Keratinocyte (primary cell): Measurements from ENCODE around the gene C7orf25. TPM values are rescaled to one million over a fixed set of nuclear protein-coding genes. Genes with fewer than 3 reads are reported as not detected.

ENCODE experiments used
- DNase-seq: peaks from one replicate; pipeline ENCODE4 v3.0.0-alpha.2; 2011; ENCODE audit warnings: low read depth, missing footprints, low spot score
- FAIRE-seq: peaks from 2 replicates; lab custom pipeline; 2011; peaks lifted over from hg19 to GRCh38; lab: Jason Lieb, UNC
- H2AFZ ChIP-seq: 2 replicates; pipeline ENCODE4 v1.6.0; 2012; ENCODE audit warnings: low read length, control low read depth, inconsistent platforms; ENCODE audit not compliant: control insufficient read depth
- H3K27ac ChIP-seq: 2 replicates; pipeline ENCODE4 v1.5.1; 2011; ENCODE audit warnings: low read length; ENCODE audit not compliant: control insufficient read depth, insufficient read depth
- H3K27me3 ChIP-seq: 3 replicates; pipeline ENCODE4 v1.6.0; 2011; ENCODE audit warnings: low read length; ENCODE audit not compliant: control insufficient read depth, insufficient read depth; ENCODE audit errors: extremely low read depth
- H3K36me3 ChIP-seq, 2 experiments: 2 replicates in 1 of 2; 3 replicates in 1 of 2; pipeline ENCODE4 v1.5.1; 2011; ENCODE audit warnings: low read length in 2 of 2, mild to moderate bottlenecking in 1 of 2; ENCODE audit not compliant: control insufficient read depth in 2 of 2, insufficient read depth in 2 of 2; ENCODE audit errors: extremely low read depth in 1 of 2
- H3K4me1 ChIP-seq: 3 replicates; pipeline ENCODE4 v1.5.1; 2011; ENCODE audit warnings: low read length; ENCODE audit not compliant: control insufficient read depth, insufficient read depth; ENCODE audit errors: extremely low read depth
- H3K4me2 ChIP-seq: 3 replicates; pipeline ENCODE4 v1.6.0; 2011; ENCODE audit warnings: low read depth, low read length; ENCODE audit not compliant: control insufficient read depth, insufficient read depth; ENCODE audit errors: extremely low read depth
- H3K4me3 ChIP-seq, 3 experiments: fragments of 200-600 bp in 1 of 3; sonication (generic) in 1 of 3; 2 replicates in 2 of 3; 3 replicates in 1 of 3; pipeline ENCODE4 v1.5.1; 2011 to 2016; ENCODE audit warnings: low read length in 3 of 3, mild to moderate bottlenecking in 3 of 3, control low read depth in 2 of 3, inconsistent platforms in 1 of 3, low read depth in 1 of 3, mixed read lengths in 1 of 3, mixed run types in 1 of 3, moderate library complexity in 1 of 3; ENCODE audit not compliant: control insufficient read depth in 2 of 3, insufficient read depth in 2 of 3; ENCODE audit errors: extremely low read depth in 1 of 3
- H3K79me2 ChIP-seq: 2 replicates; pipeline ENCODE4 v1.6.0; 2012; ENCODE audit warnings: low read length; ENCODE audit not compliant: control insufficient read depth, insufficient read depth
- H3K9ac ChIP-seq: 3 replicates; pipeline ENCODE4 v1.6.0; 2011; ENCODE audit warnings: low read length; ENCODE audit not compliant: control insufficient read depth, insufficient read depth; ENCODE audit errors: extremely low read depth
- H3K9me1 ChIP-seq: 3 replicates; pipeline ENCODE4 v1.6.0; 2011; ENCODE audit warnings: low read length; ENCODE audit not compliant: control insufficient read depth, insufficient read depth; ENCODE audit errors: extremely low read depth
- H3K9me3 ChIP-seq: 2 replicates; pipeline ENCODE4 v1.5.1; 2012; ENCODE audit warnings: low read depth, low read length; ENCODE audit not compliant: control insufficient read depth
- H4K20me1 ChIP-seq: 3 replicates; pipeline ENCODE4 v1.6.0; 2011; ENCODE audit warnings: low read length; ENCODE audit not compliant: control insufficient read depth, insufficient read depth; ENCODE audit errors: extremely low read depth
- CTCF ChIP-seq, 3 experiments: IDR thresholded peaks in 1 of 3; conservative IDR thresholded peaks in 1 of 3; optimal IDR thresholded peaks in 1 of 3; 2 replicates in 2 of 3; 3 replicates in 1 of 3; pipeline versions ENCODE3 to v1.5.1; 2011; ENCODE audit warnings: low read length in 3 of 3, mild to moderate bottlenecking in 3 of 3, moderate library complexity in 2 of 3, control low read depth in 1 of 3, inconsistent platforms in 1 of 3; ENCODE audit not compliant: insufficient read depth in 2 of 3; ENCODE audit errors: extremely low read depth in 1 of 3
- EZH2 ChIP-seq: IDR thresholded peaks from one replicate; pipeline ENCODE4 v1.6.1; 2012; ENCODE audit warnings: inconsistent platforms, mild to moderate bottlenecking, low read length, moderate library complexity
- dilution Hi-C: fragments of 300-500 bp; cut with MboI; formaldehyde crosslinking; loops from one replicate; pipeline ENCODE4 v1.7.0; 2020; ENCODE audit warnings: low sequenced_read_pairs; ENCODE audit not compliant: extremely low pct_ligation_motif_present
- polyA plus RNA-seq, 5 experiments: library from polyadenylated mRNA; depleted of rRNA in 3 of 5; stranded (reverse) in 3 of 5; stranded (forward) in 1 of 5; unstranded in 1 of 5; fragments of >200 nt; gene quantifications; 1 replicate in 1 of 5; 2 replicates in 3 of 5; 3 replicates in 1 of 5; pipeline versions ENCODE4 v1.2.1 to v1.2.3, GENCODE V29; 2011 to 2012; ENCODE audit warnings: missing spikeins in 2 of 5, low read depth in 1 of 5, low replicate concordance in 1 of 5

Gene C7orf25
- polyA plus RNA-seq, 1 donor (not counting 4 experiments of a cell fraction or from before 2014, with no cell fraction given), result 3.1 TPM

- H3K4me2 ChIP-seq, result no peak overlapping the region
- H2AFZ ChIP-seq, result no peak overlapping the region
- no peaks in the 10 kb centered on the region for H3K27me3 ChIP-seq
- DNase-seq (no peak), FAIRE-seq (no peak)
- H3K9me3 ChIP-seq, result no peaks in the 10 kb centered on the region
- H3K79me2 ChIP-seq, result no peaks in the 10 kb centered on the region
- H3K9ac ChIP-seq, result no peak overlapping the region
- dilution Hi-C loops, result no loop called here
- H3K27ac ChIP-seq, result no peak overlapping the region
- H3K4me1 ChIP-seq, result no peaks in the 10 kb centered on the region
- no peaks in the 10 kb centered on the region for H3K9me1 ChIP-seq
- no peaks in the 10 kb centered on the region for H3K36me3 ChIP-seq
- no peak for TF ChIP-seq EZH2
- no peak for TF ChIP-seq CTCF (optimal IDR thresholded peaks at IDR 0.05 in 1 of 3, IDR thresholded peaks at IDR 0.05 in 1 of 3, conservative IDR thresholded peaks at IDR 0.05 in 1 of 3; ENCODE audit: extremely low read depth in 1 of 3, insufficient read depth in 2 of 3, low read length in 3 of 3)
- H4K20me1 ChIP-seq, result no peaks in the 10 kb centered on the region
- no peak overlapping the region for H3K4me3 ChIP-seq
These were observed 42.5 kb downstream of the C7orf25 start for GRCh38 chr7:42869131-42870020.

- Histone ChIP-seq H3K27me3 (no peaks in the 10 kb centered on the region), H2AFZ (no peak overlapping the region), H3K4me3 (no peak overlapping the region), H4K20me1 (no peaks in the 10 kb centered on the region), H3K4me1 (no peaks in the 10 kb centered on the region), H3K9me1 (no peaks in the 10 kb centered on the region), H3K9me3 (no peaks in the 10 kb centered on the region), H3K9ac (no peak overlapping the region), H3K27ac (no peak overlapping the region), H3K36me3 (no peaks in the 10 kb centered on the region), H3K4me2 (no peak overlapping the region), H3K79me2 (no peaks in the 10 kb centered on the region)
- FAIRE-seq (no peak), DNase-seq (no peak)
- dilution Hi-C loops, result no loop called here
- TF ChIP-seq CTCF (optimal IDR thresholded peaks at IDR 0.05 in 1 of 3, IDR thresholded peaks at IDR 0.05 in 1 of 3, conservative IDR thresholded peaks at IDR 0.05 in 1 of 3; ENCODE audit: extremely low read depth in 1 of 3, insufficient read depth in 2 of 3, low read length in 3 of 3) (no peak), EZH2 (no peak)
These were observed 43.4 kb downstream of the C7orf25 start for GRCh38 chr7:42868480-42868879.

Other genes starting within 250 kb of the C7orf25 start
- gene PSMA2, start 20.1 kb upstream of the C7orf25 start, polyA plus RNA-seq, result 112 to 251 TPM (median 135 TPM) in 3 replicates
- 55.7 to 86.1 TPM (median 81.1 TPM) in 3 replicates for gene MRPL32, start 20.3 kb upstream of the C7orf25 start, polyA plus RNA-seq
- gene HECW1, start 200.6 kb upstream of the C7orf25 start, polyA plus RNA-seq, result 0.01 to 0.04 TPM in 2 of 3 replicates, not detected in the other